HEK293T (cell line): Measurements from ENCODE around the gene MPRIP.

ENCODE experiments used
- ARNT ChIP-seq: fragments of 450-650 bp; IDR thresholded peaks from 2 replicates; pipeline ENCODE4 v1.6.1; 2017; ENCODE audit warnings: mild to moderate bottlenecking
- BHLHE40 ChIP-seq: fragments of 450-650 bp; IDR thresholded peaks from 2 replicates; pipeline ENCODE4 v1.6.1; 2016; ENCODE audit warnings: mild to moderate bottlenecking, moderate library complexity, borderline replicate concordance
- CTBP1 ChIP-seq: fragments of 450-650 bp; IDR thresholded peaks from 2 replicates; pipeline ENCODE4 v1.6.1; 2016; ENCODE audit warnings: borderline replicate concordance
- ELF4 ChIP-seq: fragments of 450-650 bp; IDR thresholded peaks from 2 replicates; pipeline ENCODE4 v1.6.1; 2017; ENCODE audit warnings: antibody characterized with exemption
- FOXA1 ChIP-seq: fragments of 450-650 bp; IDR thresholded peaks from 2 replicates; pipeline ENCODE4 v1.6.1; 2016; ENCODE audit warnings: mild to moderate bottlenecking
- FOXK2 ChIP-seq: fragments of 450-650 bp; IDR thresholded peaks from 2 replicates; pipeline ENCODE4 v1.6.1; 2016; ENCODE audit warnings: mild to moderate bottlenecking
- FOXM1 ChIP-seq: fragments of 450-650 bp; IDR thresholded peaks from 2 replicates; pipeline ENCODE4 v1.6.1; 2017; ENCODE audit warnings: mild to moderate bottlenecking, borderline replicate concordance
- HDGF ChIP-seq: fragments of 450-650 bp; IDR thresholded peaks from 2 replicates; pipeline ENCODE4 v1.6.1; 2017; ENCODE audit warnings: antibody characterized with exemption, borderline replicate concordance
- L3MBTL2 ChIP-seq: fragments of 450-650 bp; conservative IDR thresholded peaks from 2 replicates; pipeline ENCODE4 v1.6.1; 2016; ENCODE audit warnings: mild to moderate bottlenecking
- LEF1 ChIP-seq: fragments of 450-650 bp; IDR thresholded peaks from 2 replicates; pipeline ENCODE4 v1.6.1; 2017; ENCODE audit warnings: mild to moderate bottlenecking, borderline replicate concordance
- PKNOX1 ChIP-seq: fragments of 450-650 bp; IDR thresholded peaks from 2 replicates; pipeline ENCODE4 v1.6.1; 2016
- SP1 ChIP-seq: fragments of 450-650 bp; IDR thresholded peaks from 2 replicates; pipeline ENCODE4 v1.6.1; 2017
- TARDBP ChIP-seq: fragments of 450-650 bp; IDR thresholded peaks from 2 replicates; pipeline ENCODE4 v1.6.1; 2016
- ZNF384 ChIP-seq: fragments of 450-650 bp; IDR thresholded peaks from 2 replicates; pipeline ENCODE4 v1.6.1; 2016

- TF ChIP-seq BHLHE40 (no peak), PKNOX1 (no peak), SP1 (no peak), FOXK2 (no peak), FOXM1 (no peak), TARDBP (no peak), ELF4 (no peak), HDGF (no peak), FOXA1 (no peak), ZNF384 (no peak), LEF1 (no peak), CTBP1 (no peak), ARNT (no peak), L3MBTL2 (no peak)
Observed at GRCh38 chr17:17076066-17076465, 33.8 kb downstream of the MPRIP start.
